ENCODE results near the gene SLC35A1. TPM values are rescaled to one million over a fixed set of nuclear protein-coding genes. Genes with fewer than 3 reads are reported as not detected.

The SLC35A1 gene
- total and polyA plus RNA-seq, 2 of the 4 experiments (the other 2 are of a cell fraction) = 9.7 to 12.4 TPM

Small RNA genes within 50 kb of the gene (microRNA-seq; reads per million reads assigned to microRNA genes)
- not detected for gene AL049697.2 (ENCODE audit: insufficient read depth, insufficient read length)
- gene RNU6-444P (ENCODE audit: insufficient read depth, insufficient read length) = not detected

Small RNA genes within 50 kb of the gene (small RNA-seq; reads per million reads assigned to genes)
- 0 reads per million in 5 experiments for gene AL049697.2
- gene RNU6-444P = 0 to 1.2 (median 0) reads per million in 5 experiments

Other genes with a start within 250 kb of the SLC35A1 start
- gene SMIM8, start 150.4 kb upstream of the SLC35A1 start, total RNA-seq (2012; rRNA removed) = 3.6 and 5.3 TPM in 2 replicates
- 2.0 and 2.7 TPM in 2 replicates for gene SMIM8, start 150.4 kb upstream of the SLC35A1 start, polyA plus RNA-seq (2012; rRNA removed)
- not detected in 2 replicates for gene GJB7, start 143.7 kb upstream of the SLC35A1 start, total RNA-seq (2012; rRNA removed)
- not detected in 2 replicates for gene GJB7, start 143.7 kb upstream of the SLC35A1 start, polyA plus RNA-seq (2012; rRNA removed)
- 0.90 and 1.7 TPM in 2 replicates for gene C6orf163, start 128.2 kb upstream of the SLC35A1 start, total RNA-seq (2012; rRNA removed)
- 0.43 and 0.55 TPM in 2 replicates for gene C6orf163, start 128.2 kb upstream of the SLC35A1 start, polyA plus RNA-seq (2012; rRNA removed)
- under 0.01 and 0.28 TPM in 2 replicates for gene CFAP206, start 65.0 kb upstream of the SLC35A1 start, total RNA-seq (2012; rRNA removed)
- gene CFAP206, start 65.0 kb upstream of the SLC35A1 start, polyA plus RNA-seq (2012; rRNA removed) = 0.09 TPM in 1 of 2 replicates, not detected in the other
- 33.0 and 56.9 TPM in 2 replicates for gene RARS2, start 117.0 kb downstream of the SLC35A1 start, total RNA-seq (2012; rRNA removed)
- 16.2 and 19.9 TPM in 2 replicates for gene RARS2, start 117.0 kb downstream of the SLC35A1 start, polyA plus RNA-seq (2012; rRNA removed)
- 30.6 and 33.1 TPM in 2 replicates for gene ORC3, start 117.2 kb downstream of the SLC35A1 start, total RNA-seq (2012; rRNA removed)
- gene ORC3, start 117.2 kb downstream of the SLC35A1 start, polyA plus RNA-seq (2012; rRNA removed) = 17.8 and 22.3 TPM in 2 replicates
- gene AKIRIN2, start 229.3 kb downstream of the SLC35A1 start, total RNA-seq (2012; rRNA removed) = 7.9 and 10.8 TPM in 2 replicates
- gene AKIRIN2, start 229.3 kb downstream of the SLC35A1 start, polyA plus RNA-seq (2012; rRNA removed) = 25.1 and 26.6 TPM in 2 replicates

All from IMR-90 (cell line).